GM19023 (cell line): ENCODE results near the gene MED12.

Experiments used
- ATAC-seq: cut with Tn5 transposase; IDR thresholded peaks from one replicate; pipeline ENCODE4 v1.9.1; 2021; ENCODE audit warnings: mild to moderate bottlenecking, moderate library complexity; ENCODE audit not compliant: unreplicated experiment

MED12 gene

GRCh38 chrX:71118032-71118984, at the start of gene MED12:
MED12 (plus strand) TSS chrX:71118596; CDS start chrX:71118755, 159 bp downstream.
- peak; percentile 85 for ATAC-seq

GRCh38 chrX:71070531-71070930, 47.9 kb upstream of the MED12 start:
- no peak for ATAC-seq

DNA sequence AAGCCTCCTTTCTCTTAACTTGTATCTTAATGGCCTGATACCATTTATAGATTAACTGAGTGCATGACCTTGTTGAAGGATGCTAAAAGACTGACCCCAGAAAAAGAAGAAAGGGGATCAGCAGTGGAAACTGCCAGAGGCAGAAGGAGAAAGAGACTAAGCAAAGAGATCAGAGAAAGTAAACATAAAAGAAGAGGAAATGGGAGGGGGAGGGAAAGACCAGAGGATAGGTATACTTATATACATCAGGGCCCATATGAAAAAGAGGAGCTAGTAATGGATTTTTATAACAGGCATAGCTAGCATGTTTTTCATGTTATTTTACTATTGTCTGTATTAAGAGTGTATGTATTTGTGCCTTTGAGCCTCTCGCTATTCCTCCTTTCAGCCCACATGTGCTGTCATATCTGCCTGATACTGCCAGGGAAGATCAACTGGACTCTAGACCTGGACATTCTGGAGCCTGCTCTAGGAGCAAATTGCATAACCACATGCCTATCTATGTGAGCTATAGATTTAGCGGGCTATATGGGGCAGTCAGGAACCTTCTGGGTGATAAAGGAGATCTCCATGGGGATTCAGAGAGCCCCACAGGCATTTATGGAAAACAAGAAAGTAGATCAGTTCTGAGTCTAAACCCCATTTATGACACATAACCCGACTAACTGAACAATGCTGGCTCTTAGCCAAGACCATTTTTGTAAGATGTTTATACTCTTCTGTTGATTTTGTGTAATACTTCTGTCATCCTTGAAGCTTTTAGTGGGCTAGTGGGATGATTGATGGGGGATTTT, 36.9 kb upstream of the MED12 start:
- ATAC-seq, result no peak

- ATAC-seq, result no peak
Measured at GRCh38 chrX:71082124-71082647, 36.2 kb upstream of the MED12 start.

GRCh38 chrX:71082822-71083221, 35.6 kb upstream of the MED12 start:
- ATAC-seq, result no peak

- ATAC-seq, result no peak
Measured at GRCh38 chrX:71085900-71086299, 32.5 kb upstream of the MED12 start.

GRCh38 chrX:71091263-71091662, 27.1 kb upstream of the MED12 start:
- no peak for ATAC-seq

DNA sequence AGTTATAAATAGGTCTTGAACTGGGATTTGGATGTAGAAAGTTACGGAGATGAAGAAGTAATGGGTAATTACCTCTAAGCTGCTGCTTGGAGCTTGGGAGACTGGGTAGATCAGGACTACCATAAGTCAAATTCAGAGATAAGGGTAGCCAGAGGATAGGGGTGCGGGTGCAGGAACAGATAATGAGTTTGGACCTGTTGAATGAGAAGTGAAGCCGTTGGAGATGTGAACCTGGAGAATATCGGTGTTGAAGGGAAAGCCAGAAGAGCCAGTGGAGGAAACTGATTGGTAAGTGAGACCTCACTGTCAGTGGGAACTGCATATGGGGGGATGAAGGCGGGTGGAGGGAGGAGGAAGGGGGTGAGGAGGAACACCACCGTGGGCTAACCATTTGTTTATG, 23.4 kb upstream of the MED12 start:
- ATAC-seq, result no peak

DNA sequence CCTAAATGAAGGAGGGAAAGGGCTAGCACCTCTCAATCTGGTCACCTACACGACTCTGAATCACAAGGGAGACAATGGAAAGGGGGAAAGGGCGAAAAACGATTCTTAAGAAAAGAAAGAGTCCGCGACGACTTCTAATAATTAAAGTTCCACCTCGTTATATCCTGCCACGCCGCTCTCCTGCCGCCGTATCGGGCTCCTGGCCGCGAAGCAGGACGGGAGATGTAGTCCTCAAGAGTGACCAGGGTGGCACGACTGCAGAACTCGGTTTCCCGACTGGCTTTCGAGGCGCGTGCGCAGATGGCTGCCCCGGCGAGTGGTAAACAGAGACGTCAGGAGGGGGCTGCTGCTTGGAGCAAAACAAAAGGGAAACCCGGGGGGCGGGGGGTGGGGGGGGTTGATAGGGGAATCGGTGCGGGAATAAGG, 22.8 kb upstream of the MED12 start, which contains the start of gene FOXO4:
Gene FOXO4, plus strand, starts transcription at position 297 of the 426 bp plus-strand sequence. CDS start 678 bp downstream, outside the sequence.
- ATAC-seq, result peak; percentile 87

DNA sequence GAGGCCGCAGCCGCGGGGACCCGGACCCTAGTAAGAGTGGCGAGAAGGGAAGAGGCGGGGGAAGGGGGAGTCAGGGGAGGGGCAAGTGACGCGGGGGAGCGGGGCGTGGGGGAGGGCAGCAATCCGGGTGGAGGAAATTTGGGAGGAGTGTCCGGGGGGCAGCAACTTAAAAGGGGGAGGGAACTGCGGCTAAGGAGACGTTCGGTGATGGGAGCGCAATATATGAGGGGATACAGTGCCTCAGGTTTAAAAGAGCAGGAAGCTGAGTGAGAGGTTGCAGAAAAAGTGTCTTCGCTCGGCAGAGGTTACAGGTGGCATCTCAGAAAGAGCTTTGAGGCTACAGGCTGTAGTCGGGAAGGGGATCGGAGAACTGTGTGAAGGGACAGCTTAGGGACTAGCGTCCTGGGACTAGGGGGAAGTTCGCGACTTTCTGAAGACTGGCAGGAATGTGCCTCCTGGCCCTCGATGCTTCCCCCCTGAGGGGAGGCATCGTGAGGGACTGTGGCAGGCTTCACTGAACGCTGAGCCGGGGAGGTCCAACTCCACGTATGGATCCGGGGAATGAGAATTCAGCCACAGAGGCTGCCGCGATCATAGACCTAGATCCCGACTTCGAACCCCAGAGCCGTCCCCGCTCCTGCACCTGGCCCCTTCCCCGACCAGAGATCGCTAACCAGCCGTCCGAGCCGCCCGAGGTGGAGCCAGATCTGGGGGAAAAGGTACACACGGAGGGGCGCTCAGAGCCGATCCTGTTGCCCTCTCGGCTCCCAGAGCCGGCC, 22.2 kb upstream of the MED12 start:
- peak; percentile 30 for ATAC-seq

DNA sequence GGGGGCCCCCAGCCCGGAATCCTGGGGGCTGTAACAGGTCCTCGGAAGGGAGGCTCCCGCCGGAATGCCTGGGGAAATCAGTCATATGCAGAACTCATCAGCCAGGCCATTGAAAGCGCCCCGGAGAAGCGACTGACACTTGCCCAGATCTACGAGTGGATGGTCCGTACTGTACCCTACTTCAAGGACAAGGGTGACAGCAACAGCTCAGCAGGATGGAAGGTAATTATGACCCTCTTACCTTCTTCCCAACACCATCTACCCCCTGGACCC, 21.7 kb upstream of the MED12 start:
- no peak for ATAC-seq

GRCh38 chrX:71098302-71098701, 20.1 kb upstream of the MED12 start:
- ATAC-seq, result no peak

DNA sequence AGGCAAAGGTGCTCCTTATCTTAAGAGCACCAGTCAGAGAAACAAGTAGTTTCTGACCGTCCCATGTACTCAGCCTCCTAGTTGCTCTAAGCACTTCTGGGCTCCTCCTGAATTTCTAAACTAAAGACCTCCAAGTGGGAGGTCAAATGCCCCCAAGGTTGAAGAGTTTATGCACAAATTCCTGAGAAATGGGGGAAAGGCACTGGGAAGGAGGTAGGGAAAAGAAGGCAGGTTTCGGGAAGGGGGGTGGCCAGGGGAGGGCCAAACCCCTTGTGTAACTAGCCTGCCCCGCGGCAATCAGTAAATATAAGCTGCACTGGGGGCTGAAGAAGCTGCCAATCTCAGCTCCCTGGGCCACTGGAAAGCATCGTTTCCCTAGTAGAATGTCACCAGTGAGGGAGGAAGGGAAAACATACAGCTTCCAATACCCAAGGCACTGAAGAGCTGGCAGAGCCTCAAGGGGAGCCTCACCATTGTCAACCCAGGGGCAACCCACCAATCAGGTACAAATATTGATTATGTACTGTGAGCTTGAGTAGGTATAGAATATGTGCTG, 19.4 kb upstream of the MED12 start:
- ATAC-seq, result no peak

DNA sequence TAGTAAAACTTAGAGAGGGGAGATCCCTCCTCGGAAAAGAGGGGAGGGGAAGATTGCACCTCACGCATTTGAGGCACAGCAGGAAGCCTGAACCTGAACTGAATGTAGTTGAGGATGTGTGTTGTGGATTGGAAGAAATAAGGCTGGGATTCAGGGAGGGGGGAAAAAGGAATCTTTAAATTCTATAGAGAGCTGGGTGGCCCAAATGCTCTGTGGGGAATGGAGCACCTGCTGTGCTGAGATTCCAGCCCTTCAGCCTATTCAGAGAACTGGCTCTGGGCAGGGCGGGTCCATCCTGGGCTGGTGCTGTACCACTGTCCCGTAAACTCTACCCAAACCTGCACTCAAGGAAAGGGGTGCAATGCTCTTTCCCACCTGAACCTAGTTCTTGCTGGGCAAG, 18.7 kb upstream of the MED12 start:
- no peak for ATAC-seq

DNA sequence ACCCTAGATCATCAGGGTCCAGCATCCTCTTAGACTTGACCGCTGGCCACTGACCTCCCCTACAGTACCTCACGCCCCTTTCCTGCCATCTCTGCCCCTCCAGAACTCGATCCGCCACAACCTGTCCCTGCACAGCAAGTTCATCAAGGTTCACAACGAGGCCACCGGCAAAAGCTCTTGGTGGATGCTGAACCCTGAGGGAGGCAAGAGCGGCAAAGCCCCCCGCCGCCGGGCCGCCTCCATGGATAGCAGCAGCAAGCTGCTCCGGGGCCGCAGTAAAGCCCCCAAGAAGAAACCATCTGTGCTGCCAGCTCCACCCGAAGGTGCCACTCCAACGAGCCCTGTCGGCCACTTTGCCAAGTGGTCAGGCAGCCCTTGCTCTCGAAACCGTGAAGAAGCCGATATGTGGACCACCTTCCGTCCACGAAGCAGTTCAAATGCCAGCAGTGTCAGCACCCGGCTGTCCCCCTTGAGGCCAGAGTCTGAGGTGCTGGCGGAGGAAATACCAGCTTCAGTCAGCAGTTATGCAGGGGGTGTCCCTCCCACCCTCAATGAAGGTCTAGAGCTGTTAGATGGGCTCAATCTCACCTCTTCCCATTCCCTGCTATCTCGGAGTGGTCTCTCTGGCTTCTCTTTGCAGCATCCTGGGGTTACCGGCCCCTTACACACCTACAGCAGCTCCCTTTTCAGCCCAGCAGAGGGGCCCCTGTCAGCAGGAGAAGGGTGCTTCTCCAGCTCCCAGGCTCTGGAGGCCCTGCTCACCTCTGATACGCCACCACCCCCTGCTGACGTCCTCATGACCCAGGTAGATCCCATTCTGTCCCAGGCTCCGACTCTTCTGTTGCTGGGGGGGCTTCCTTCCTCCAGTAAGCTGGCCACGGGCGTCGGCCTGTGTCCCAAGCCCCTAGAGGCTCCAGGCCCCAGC, 17.6 kb upstream of the MED12 start:
- ATAC-seq, result no peak

DNA sequence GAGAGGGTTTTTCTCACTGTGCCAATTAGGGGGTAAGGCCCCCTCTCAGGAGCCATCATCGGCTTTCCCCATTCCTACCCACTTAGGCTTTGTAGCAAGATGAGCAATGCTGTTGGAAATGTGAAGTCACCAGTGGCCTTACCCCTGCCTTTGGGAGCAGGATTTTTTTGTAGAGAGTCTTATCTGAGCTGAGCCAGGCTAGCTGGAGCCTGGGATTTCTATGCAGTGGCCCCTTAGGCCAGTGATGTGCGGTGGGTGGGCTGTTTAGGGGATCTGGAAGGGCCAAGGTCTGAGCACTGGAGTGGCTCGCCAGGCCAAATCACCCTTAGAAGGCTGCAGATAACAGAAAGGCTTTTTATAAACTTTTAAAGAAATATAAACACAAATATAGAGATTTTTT, 16.1 kb upstream of the MED12 start:
- ATAC-seq, result no peak

GRCh38 chrX:71103110-71103983, 15.0 kb upstream of the MED12 start:
- ATAC-seq, result no peak

GRCh38 chrX:71105628-71106027, 12.8 kb upstream of the MED12 start:
- no peak for ATAC-seq

DNA sequence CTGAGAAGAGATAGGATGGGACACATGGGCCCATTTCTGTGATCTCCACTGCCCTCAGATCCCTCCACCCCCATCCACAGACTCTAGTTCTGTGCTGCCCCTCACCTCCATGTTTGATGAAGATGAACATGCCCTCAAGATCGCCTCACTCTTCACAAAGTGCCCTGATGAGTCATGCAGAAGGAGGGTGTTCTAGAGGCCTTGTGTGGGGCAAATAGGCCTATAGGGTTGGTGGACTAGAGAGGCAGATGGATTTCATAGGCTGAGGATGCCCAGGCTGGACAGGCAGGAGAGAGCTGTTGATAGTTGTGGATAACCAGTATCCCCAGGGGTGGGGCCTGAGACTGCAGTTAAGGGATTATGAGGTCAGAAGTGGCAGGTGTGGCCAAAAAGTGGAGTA, 12.0 kb upstream of the MED12 start, which contains the start of gene CXorf65:
Gene CXorf65, minus strand, starts transcription at position 314 of the 400 bp plus-strand sequence. Its CDS starts 184 bp downstream, at position 130.
- no peak for ATAC-seq
